ENCODE results near the gene ECE1. TPM values are rescaled to one million over a fixed set of nuclear protein-coding genes. Genes with fewer than 3 reads are reported as not detected.

Gene ECE1
- total and polyA plus RNA-seq, 9 of the 15 experiments (the other 6 are each of a cell fraction or from before 2014, with no cell fraction given): 0.56 to 34.8 (median 11.0) TPM

DNA sequence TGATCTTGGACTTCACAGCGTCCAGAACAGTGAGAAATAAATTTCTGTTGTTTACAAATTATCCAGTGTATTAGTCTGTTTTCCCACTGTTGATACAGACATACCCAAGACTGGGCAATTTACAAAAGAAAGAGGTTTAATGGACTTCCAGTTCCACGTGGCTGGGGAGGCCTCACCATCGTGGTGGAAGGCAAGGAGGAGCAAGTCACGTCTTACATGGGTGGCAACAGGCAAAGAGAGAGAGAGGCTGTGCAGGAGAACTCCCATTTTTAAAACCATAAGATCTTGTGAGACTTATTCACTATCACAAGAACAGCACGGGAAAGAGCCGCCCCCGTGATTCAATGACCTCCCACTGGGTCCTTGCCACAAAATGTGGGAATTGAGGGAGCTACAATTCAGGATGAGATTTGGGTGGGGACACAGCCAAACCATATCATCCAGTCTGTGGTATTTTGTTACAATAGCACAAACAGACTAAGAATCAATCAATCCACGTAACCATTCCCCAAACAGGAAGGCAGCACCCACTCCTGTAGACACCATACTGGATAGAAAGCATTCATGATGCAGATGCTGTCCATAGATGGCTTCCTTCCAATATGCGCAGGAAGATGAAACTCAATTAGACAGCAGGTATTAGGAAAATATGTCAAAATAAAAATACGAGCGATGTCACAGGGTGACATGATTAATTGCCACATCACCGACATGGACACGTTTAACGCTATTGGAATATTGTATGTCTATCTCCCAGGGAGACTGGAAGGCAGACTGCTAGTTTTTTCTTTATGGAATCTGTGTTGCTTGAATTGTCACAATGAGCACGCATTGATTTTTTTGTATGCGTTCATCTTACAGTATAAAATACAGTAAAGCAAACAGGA is 22.8 kb downstream of the ECE1 start (continued):
- no peak for TF ChIP-seq PCBP1 (IDR thresholded peaks at IDR 0.05; ENCODE audit: low read depth, low read length, poor library complexity, severe bottlenecking)

- no peak overlapping the region for H3K4me3 ChIP-seq
- H3K79me2 ChIP-seq (ENCODE audit: control insufficient read depth, insufficient read depth, low read length): no peaks in the 10 kb centered on the region; the same call in 2 of the 3 replicates
- no TSS peak for BruUV-seq (replicated peaks)
- no peaks in the 10 kb centered on the region; the same call in 1 of the 2 replicates for H3K9me3 ChIP-seq (replicated peaks; ENCODE audit: control insufficient read depth, insufficient read depth, low read depth, low read length)
- ATAC-seq (peak; percentile 63), DNase-seq (ENCODE audit: extremely low read depth in 1 of 4, low spot score in 3 of 4) (peak in 2 of 4 experiments; percentile 85 to 87), FAIRE-seq (peak; percentile 37)
- ChIA-PET POLR2A (interaction anchor here (0.8 kb wide), 1 partner anchor 98 kb away, joined by 3 read pairs; no protein-coding TSS in a partner anchor), CTCF (ENCODE audit: low intra/inter-chr PET ratio) (no interaction called here)
- H3K4me2 ChIP-seq (ENCODE audit: insufficient read depth, low read length): peak overlapping the region; percentile 35; the same call in 1 of the 2 replicates
- peak overlapping the region in 1 of 2 experiments; percentile 26; a peak in 1 of 4 replicates for H3K9ac ChIP-seq (ENCODE audit: insufficient read depth in 1 of 2, low read depth in 2 of 2, low read length in 2 of 2)
- peaks cover 3% of the 10 kb centered on the region; the same call in 1 of the 3 replicates for H3K36me3 ChIP-seq (ENCODE audit: control insufficient read depth, insufficient read depth, low read length)
- 22% methylated on average over 11 of the region's 12 CpGs for WGBS (ENCODE audit: insufficient coverage, low coverage, missing lambda C conversion rate)
- in situ Hi-C loops (cut with MboI) (no loop called here), intact Hi-C loops (cut with micrococcal nuclease) (no loop called here)
- peaks cover 3% of the 10 kb centered on the region for H3K9me1 ChIP-seq (ENCODE audit: control insufficient read depth, insufficient read depth, low read length)
- H3K27ac ChIP-seq (ENCODE audit: extremely low read depth, low read depth, low read length): no peak overlapping the region
- peaks cover 45 to 51% of the 10 kb centered on the region in 2 experiments for H3K4me1 ChIP-seq (replicated peaks in 1 of 2; ENCODE audit: control insufficient read depth in 2 of 2, insufficient read depth in 2 of 2, low read length in 2 of 2)
- H3K27me3 ChIP-seq (ENCODE audit: control insufficient read depth in 2 of 2, insufficient read depth in 2 of 2, low read length in 2 of 2): no peaks in the 10 kb centered on the region
- no peak overlapping the region for H2AFZ ChIP-seq (ENCODE audit: low read depth, low read length)
- peaks cover 14% of the 10 kb centered on the region for H4K20me1 ChIP-seq (replicated peaks; ENCODE audit: control insufficient read depth, insufficient read depth, low read length)
- TF ChIP-seq HLTF (IDR thresholded peaks at IDR 0.05) (no peak), PBX2 (CRISPR knock-in tag; IDR thresholded peaks at IDR 0.05; ENCODE audit: low read depth) (no peak), PBX2 (tag; conservative IDR thresholded peaks at IDR 0.05; ENCODE audit: low read depth) (no peak), ZNF655 (CRISPR knock-in tag; IDR thresholded peaks at IDR 0.05) (no peak), ZFP36 (IDR thresholded peaks at IDR 0.05; ENCODE audit: low read depth, low read length, partially characterized antibody) (no peak), PRPF4 (IDR thresholded peaks at IDR 0.05; ENCODE audit: insufficient read depth, low read depth, low read length, poor library complexity, severe bottlenecking) (no peak), CREB1 (IDR thresholded peaks at IDR 0.05) (no peak), CREB1 (CRISPR knock-in tag; IDR thresholded peaks at IDR 0.05) (no peak), BCOR (IDR thresholded peaks at IDR 0.05) (0 out of 2 replicates have a peak, but pooled peaks have one; percentile 25), LARP7 (IDR thresholded peaks at IDR 0.05) (no peak), MTA2 (IDR thresholded peaks at IDR 0.05; ENCODE audit: low read depth) (no peak), SPI1 (IDR thresholded peaks at IDR 0.05; ENCODE audit: borderline replicate concordance, low read depth, low read length) (no peak)
- TF ChIP-seq, protein P1, sequence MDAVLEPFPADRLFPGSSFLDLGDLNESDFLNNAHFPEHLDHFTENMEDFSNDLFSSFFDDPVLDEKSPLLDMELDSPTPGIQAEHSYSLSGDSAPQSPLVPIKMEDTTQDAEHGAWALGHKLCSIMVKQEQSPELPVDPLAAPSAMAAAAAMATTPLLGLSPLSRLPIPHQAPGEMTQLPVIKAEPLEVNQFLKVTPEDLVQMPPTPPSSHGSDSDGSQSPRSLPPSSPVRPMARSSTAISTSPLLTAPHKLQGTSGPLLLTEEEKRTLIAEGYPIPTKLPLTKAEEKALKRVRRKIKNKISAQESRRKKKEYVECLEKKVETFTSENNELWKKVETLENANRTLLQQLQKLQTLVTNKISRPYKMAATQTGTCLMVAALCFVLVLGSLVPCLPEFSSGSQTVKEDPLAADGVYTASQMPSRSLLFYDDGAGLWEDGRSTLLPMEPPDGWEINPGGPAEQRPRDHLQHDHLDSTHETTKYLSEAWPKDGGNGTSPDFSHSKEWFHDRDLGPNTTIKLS (IDR thresholded peaks at IDR 0.05; ENCODE audit: borderline replicate concordance, low read depth): no peak
These were observed 24.0 kb downstream of the ECE1 start for GRCh38 chr1:21266119-21266774.
